Activated B cell treated with CpG ODN at 0.5 μM for 24 hours (primary cell): ENCODE results near the gene CA10. TPM values are rescaled to one million over a fixed set of nuclear protein-coding genes. Genes with fewer than 3 reads are reported as not detected.

Experiments used
- ATAC-seq: fragments of 200-7000 bp; cut with Tn5 transposase; one replicate; pipeline ENCODE4 v1.10.0; 2021; ENCODE audit warnings: low read depth, mild to moderate bottlenecking, moderate library complexity
- CTCF ChIA-PET: fragments of 350-600 bp; sonication (Branson Sonifier 250); formaldehyde crosslinking; loops from one replicate; lab custom pipeline; 2021; ENCODE audit warnings: antibody characterized with exemption; lab: Charles Lee
- POLR2A ChIA-PET: fragments of 350-600 bp; sonication (Branson Sonifier 250); formaldehyde crosslinking; loops from one replicate; lab custom pipeline; 2021; ENCODE audit warnings: antibody characterized with exemption; lab: Charles Lee
- DNase-seq: peaks from one replicate; pipeline ENCODE4 v3.0.0; 2022
- H3K27ac Mint-ChIP-seq: one replicate; pipeline ENCODE4 v1.8.0; 2020; ENCODE audit warnings: mixed read lengths
- H3K27me3 Mint-ChIP-seq: one replicate; pipeline ENCODE4 v1.8.0; 2021; ENCODE audit warnings: mixed read lengths
- H3K36me3 Mint-ChIP-seq: one replicate; pipeline ENCODE4 v1.8.0; 2021; ENCODE audit warnings: low read depth, mixed read lengths
- H3K4me1 Mint-ChIP-seq: one replicate; pipeline ENCODE4 v1.8.0; 2021; ENCODE audit warnings: mixed read lengths
- H3K4me3 Mint-ChIP-seq: one replicate; pipeline ENCODE4 v1.8.0; 2020; ENCODE audit warnings: mild to moderate bottlenecking, mixed read lengths
- H3K9me3 Mint-ChIP-seq: one replicate; pipeline ENCODE4 v1.8.0; 2020; ENCODE audit warnings: mixed read lengths
- intact Hi-C: fragments of 100-400 bp; cut with micrococcal nuclease; formaldehyde crosslinking; loops from one replicate; pipeline ENCODE4 v1.15.1; 2024
- total RNA-seq: library from RNA; stranded (reverse); gene quantifications from 2 replicates; pipeline ENCODE4 v1.2.3, GENCODE V29; 2022
- TF ChIP-seq, protein P1 (sequence below): fragments of 200-600 bp; IDR thresholded peaks from one replicate; pipeline ENCODE4 v1.8.0; 2022; ENCODE audit warnings: antibody characterized with exemption, mild to moderate bottlenecking

The CA10 gene
- total RNA-seq, 1 donor from 2014 or later, result not detected

GRCh38 chr17:51645056-51645455 lies 513.5 kb downstream of the CA10 start:
- H3K4me1 Mint-ChIP-seq, result no peaks in the 10 kb centered on the region
- DNase-seq (no peak), ATAC-seq (no peak)
- TF ChIP-seq, protein P1, sequence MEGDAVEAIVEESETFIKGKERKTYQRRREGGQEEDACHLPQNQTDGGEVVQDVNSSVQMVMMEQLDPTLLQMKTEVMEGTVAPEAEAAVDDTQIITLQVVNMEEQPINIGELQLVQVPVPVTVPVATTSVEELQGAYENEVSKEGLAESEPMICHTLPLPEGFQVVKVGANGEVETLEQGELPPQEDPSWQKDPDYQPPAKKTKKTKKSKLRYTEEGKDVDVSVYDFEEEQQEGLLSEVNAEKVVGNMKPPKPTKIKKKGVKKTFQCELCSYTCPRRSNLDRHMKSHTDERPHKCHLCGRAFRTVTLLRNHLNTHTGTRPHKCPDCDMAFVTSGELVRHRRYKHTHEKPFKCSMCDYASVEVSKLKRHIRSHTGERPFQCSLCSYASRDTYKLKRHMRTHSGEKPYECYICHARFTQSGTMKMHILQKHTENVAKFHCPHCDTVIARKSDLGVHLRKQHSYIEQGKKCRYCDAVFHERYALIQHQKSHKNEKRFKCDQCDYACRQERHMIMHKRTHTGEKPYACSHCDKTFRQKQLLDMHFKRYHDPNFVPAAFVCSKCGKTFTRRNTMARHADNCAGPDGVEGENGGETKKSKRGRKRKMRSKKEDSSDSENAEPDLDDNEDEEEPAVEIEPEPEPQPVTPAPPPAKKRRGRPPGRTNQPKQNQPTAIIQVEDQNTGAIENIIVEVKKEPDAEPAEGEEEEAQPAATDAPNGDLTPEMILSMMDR, result no peak
- ChIA-PET CTCF (no interaction called here), POLR2A (no interaction called here)
- H3K27ac Mint-ChIP-seq, result no peak overlapping the region
- intact Hi-C loops, result no loop called here
- no peaks in the 10 kb centered on the region for H3K36me3 Mint-ChIP-seq
- H3K4me3 Mint-ChIP-seq, result no peak overlapping the region
- H3K9me3 Mint-ChIP-seq, result no peaks in the 10 kb centered on the region
- H3K27me3 Mint-ChIP-seq, result peaks cover 3% of the 10 kb centered on the region

- H3K4me1 Mint-ChIP-seq, result no peaks in the 10 kb centered on the region
- H3K9me3 Mint-ChIP-seq, result no peaks in the 10 kb centered on the region
- ATAC-seq, result no peak
- H3K36me3 Mint-ChIP-seq, result no peaks in the 10 kb centered on the region
- H3K27me3 Mint-ChIP-seq, result peaks cover 3% of the 10 kb centered on the region
- ChIA-PET CTCF (no interaction called here), POLR2A (no interaction called here)
- intact Hi-C loops, result no loop called here
- no peak overlapping the region for H3K4me3 Mint-ChIP-seq
- no peak overlapping the region for H3K27ac Mint-ChIP-seq
- TF ChIP-seq, protein P1, result no peak
- DNase-seq, result no peak
These were observed 514.6 kb downstream of the CA10 start for GRCh38 chr17:51643702-51644490.

DNA sequence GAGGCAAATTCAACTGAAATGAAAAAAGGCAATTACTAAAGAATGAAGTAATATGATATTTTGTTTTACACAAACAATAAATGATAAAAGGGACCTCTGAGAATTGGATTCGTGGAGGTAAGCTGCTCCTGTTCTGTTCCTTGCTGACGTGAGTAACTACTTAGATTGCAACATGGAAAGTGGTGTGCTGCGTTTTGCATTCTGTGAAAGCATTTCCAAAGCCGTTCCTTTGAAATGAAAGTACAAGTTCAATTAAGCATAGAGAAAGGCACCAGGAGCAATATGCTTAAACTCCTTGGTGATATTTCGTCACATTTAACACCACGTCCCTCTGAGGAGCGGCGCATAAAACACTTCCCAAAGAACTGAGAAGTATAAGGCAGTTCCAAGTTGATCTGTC lies 516.5 kb downstream of the CA10 start:
- H3K4me1 Mint-ChIP-seq, result no peaks in the 10 kb centered on the region
- no peak for ATAC-seq

GRCh38 chr17:51640108-51640622 lies 518.3 kb downstream of the CA10 start:
- H3K36me3 Mint-ChIP-seq, result no peaks in the 10 kb centered on the region
- intact Hi-C loops, result no loop called here
- no peak for DNase-seq
- H3K4me1 Mint-ChIP-seq, result no peaks in the 10 kb centered on the region
- H3K27ac Mint-ChIP-seq, result no peak overlapping the region
- H3K9me3 Mint-ChIP-seq, result no peaks in the 10 kb centered on the region
- H3K27me3 Mint-ChIP-seq, result peaks cover 3% of the 10 kb centered on the region
- TF ChIP-seq, protein P1, result no peak
- no peak for ATAC-seq
- ChIA-PET POLR2A (no interaction called here), CTCF (no interaction called here)
- H3K4me3 Mint-ChIP-seq, result no peak overlapping the region

More for the DNA sequence above, 516.5 kb downstream of the CA10 start:
- ChIA-PET POLR2A (no interaction called here), CTCF (no interaction called here)
- no peaks in the 10 kb centered on the region for H3K9me3 Mint-ChIP-seq
- intact Hi-C loops, result no loop called here
- H3K36me3 Mint-ChIP-seq, result no peaks in the 10 kb centered on the region
- H3K27ac Mint-ChIP-seq, result no peak overlapping the region
- H3K27me3 Mint-ChIP-seq, result peaks cover 3% of the 10 kb centered on the region
- TF ChIP-seq, protein P1, result no peak
- no peak overlapping the region for H3K4me3 Mint-ChIP-seq
- no peak for DNase-seq

DNA sequence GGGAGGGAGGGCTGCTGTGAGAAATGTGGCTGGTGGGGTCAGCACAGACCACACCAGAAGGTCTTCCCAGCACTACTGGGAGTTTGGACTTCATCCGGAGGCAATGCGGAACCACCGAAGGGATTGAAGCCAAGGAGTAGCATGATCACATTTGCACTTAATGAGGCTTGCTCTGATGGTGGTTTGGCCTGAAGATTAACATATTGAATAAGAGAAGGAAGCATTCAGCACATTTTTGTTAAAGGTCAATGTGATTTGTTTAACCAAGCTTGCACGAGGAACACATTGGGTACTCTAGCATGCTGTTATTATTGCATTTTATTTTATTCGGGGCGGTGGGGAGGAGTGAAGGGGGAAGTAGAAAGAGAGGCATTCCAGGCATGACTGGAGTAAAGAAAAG lies 519.5 kb downstream of the CA10 start:
- ChIA-PET POLR2A (no interaction called here), CTCF (no interaction called here)
- no peak for ATAC-seq
- no peaks in the 10 kb centered on the region for H3K27me3 Mint-ChIP-seq
- no peaks in the 10 kb centered on the region for H3K36me3 Mint-ChIP-seq
- H3K4me1 Mint-ChIP-seq, result no peaks in the 10 kb centered on the region
- no peak overlapping the region for H3K4me3 Mint-ChIP-seq
- no peaks in the 10 kb centered on the region for H3K9me3 Mint-ChIP-seq
- DNase-seq, result no peak
- intact Hi-C loops, result no loop called here
- TF ChIP-seq, protein P1, result no peak
- H3K27ac Mint-ChIP-seq, result no peak overlapping the region
